Stimulated activated CD4-positive, alpha-beta T cell treated with anti-CD3 and anti-CD28 coated beads, Interleukin-4, amount 100 ng/mL, for 24 hours (primary cell): ENCODE data around the gene LGSN.
"Not testable (repeated sequence)": the region's sequence is repeated elsewhere in the genome, so short reads cannot be mapped to it uniquely, and the experiment has no call there.

Source experiments
- DNase-seq: peaks from one replicate; pipeline ENCODE4 v3.0.0-alpha.2; 2020

LGSN gene

DNA sequence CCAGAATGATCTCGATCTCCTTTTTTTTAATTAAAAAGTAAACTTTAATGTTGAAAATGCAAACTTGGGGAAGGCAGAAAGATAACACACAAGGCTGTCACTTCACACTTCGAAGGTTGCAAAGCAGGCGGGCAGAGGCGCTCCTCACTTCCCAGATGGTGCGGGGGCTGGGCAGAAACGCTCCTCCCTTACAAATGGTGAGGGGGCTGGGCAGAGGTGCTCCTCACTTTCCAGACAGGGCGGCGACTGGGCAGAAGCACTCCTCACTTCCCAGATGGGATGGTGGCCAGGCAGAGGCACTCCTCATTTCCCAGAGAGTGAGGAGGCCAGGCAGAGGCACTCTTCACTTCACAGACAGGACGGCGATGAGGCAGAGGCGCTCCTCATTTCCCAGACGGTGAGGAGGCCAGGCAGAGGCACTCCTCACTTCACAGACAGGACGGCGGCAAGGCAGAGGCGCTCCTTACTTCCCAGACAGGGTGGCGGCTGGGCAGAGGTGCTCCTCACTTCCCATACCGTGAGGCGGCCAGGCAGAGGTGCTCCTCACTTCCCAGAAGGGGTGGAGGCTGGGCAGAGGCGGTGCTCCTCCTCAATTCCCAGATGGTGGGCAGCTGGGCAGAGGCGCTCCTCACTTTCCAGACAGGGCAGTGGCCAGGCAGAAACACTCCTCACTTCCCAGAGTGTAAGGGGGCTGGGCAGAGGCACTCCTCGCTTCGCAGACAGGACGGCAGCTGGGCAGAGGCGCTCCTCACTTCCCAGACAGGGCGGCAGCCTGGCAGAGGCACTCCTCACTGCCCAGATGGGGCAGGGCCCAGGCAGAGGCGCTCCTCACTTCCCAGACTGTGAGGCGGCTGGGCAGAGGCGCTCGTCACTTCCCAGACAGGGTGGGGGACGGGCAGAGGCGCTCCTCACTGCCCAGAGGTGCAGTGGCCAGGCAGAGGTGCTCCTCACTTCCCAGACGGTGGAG lies 91.6 kb downstream of the LGSN start:
- not testable (repeated sequence) for DNase-seq

DNA sequence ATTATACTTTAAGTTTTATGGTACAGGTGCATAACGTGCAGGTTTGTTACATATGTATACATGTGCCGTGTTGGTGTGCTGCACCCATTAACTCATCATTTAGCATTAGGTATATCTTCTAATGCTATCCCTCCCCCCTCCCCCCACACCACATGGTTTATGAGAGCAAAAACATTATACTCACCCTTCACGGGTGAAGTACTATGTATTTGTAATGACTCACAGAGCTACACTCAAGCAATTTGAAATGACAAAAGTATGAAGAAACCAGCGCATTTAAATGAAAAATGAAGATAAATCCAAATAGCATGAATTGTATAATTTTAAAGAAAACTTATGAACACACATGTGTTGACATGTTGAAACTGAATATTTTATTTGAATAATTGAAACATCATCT lies 93.8 kb downstream of the LGSN start:
- not testable (repeated sequence) for DNase-seq
